Nephron (organoid): ENCODE results near the gene RERE.

Experiments used
- H3K27ac Mint-ChIP-seq, 3 experiments: 2 replicates each; pipeline ENCODE4 v1.8.0; 2020; ENCODE audit warnings: mixed read lengths in 3 of 3, mild to moderate bottlenecking in 2 of 3, moderate library complexity in 1 of 3
- H3K27me3 Mint-ChIP-seq: 2 replicates; pipeline ENCODE4 v1.8.0; 2021; ENCODE audit warnings: low read depth, mild to moderate bottlenecking, moderate library complexity, mixed read lengths
- H3K36me3 Mint-ChIP-seq: 2 replicates; pipeline ENCODE4 v1.8.0; 2020; ENCODE audit warnings: low read depth, mixed read lengths
- H3K4me1 Mint-ChIP-seq: 2 replicates; pipeline ENCODE4 v1.8.0; 2020; ENCODE audit warnings: mixed read lengths
- H3K4me3 Mint-ChIP-seq, 3 experiments: 2 replicates each; pipeline ENCODE4 v1.8.0; 2020; ENCODE audit warnings: mild to moderate bottlenecking in 3 of 3, mixed read lengths in 3 of 3, moderate library complexity in 2 of 3
- H3K9me3 Mint-ChIP-seq: 2 replicates; pipeline ENCODE4 v1.8.0; 2020; ENCODE audit warnings: mixed read lengths
- TF ChIP-seq, protein P1 (sequence below), 3 experiments: fragments of 200-600 bp; sonication (generic); IDR thresholded peaks; one replicate each; pipeline ENCODE4 v1.5.0; 2021; ENCODE audit warnings: antibody characterized with exemption in 3 of 3; ENCODE audit not compliant: unreplicated experiment in 3 of 3

RERE gene

GRCh38 chr1:8426996-8427395, 390.4 kb downstream of the RERE start:
- TF ChIP-seq, protein P1, sequence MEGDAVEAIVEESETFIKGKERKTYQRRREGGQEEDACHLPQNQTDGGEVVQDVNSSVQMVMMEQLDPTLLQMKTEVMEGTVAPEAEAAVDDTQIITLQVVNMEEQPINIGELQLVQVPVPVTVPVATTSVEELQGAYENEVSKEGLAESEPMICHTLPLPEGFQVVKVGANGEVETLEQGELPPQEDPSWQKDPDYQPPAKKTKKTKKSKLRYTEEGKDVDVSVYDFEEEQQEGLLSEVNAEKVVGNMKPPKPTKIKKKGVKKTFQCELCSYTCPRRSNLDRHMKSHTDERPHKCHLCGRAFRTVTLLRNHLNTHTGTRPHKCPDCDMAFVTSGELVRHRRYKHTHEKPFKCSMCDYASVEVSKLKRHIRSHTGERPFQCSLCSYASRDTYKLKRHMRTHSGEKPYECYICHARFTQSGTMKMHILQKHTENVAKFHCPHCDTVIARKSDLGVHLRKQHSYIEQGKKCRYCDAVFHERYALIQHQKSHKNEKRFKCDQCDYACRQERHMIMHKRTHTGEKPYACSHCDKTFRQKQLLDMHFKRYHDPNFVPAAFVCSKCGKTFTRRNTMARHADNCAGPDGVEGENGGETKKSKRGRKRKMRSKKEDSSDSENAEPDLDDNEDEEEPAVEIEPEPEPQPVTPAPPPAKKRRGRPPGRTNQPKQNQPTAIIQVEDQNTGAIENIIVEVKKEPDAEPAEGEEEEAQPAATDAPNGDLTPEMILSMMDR (IDR thresholded peaks at IDR 0.05; ENCODE audit: unreplicated experiment in 3 of 3) = no peak
- H3K36me3 Mint-ChIP-seq = peaks cover 5% of the 10 kb centered on the region
- no peaks in the 10 kb centered on the region for H3K27me3 Mint-ChIP-seq
- H3K4me3 Mint-ChIP-seq = peak overlapping the region in 2 of 3 experiments; percentile 31 to 68
- H3K4me1 Mint-ChIP-seq = peaks cover 22% of the 10 kb centered on the region
- H3K9me3 Mint-ChIP-seq = no peaks in the 10 kb centered on the region
- peak overlapping the region; percentile 64 to 98 (median 67) for H3K27ac Mint-ChIP-seq

- peaks cover 5% of the 10 kb centered on the region for H3K36me3 Mint-ChIP-seq
- TF ChIP-seq, protein P1 (IDR thresholded peaks at IDR 0.05; ENCODE audit: unreplicated experiment in 3 of 3) = no peak
- H3K27me3 Mint-ChIP-seq = no peaks in the 10 kb centered on the region
- no peaks in the 10 kb centered on the region for H3K9me3 Mint-ChIP-seq
- peak overlapping the region; percentile 94 to 98 (median 97) for H3K27ac Mint-ChIP-seq
- peak overlapping the region in 2 of 3 experiments; percentile 54 to 60 for H3K4me3 Mint-ChIP-seq
- peaks cover 22% of the 10 kb centered on the region for H3K4me1 Mint-ChIP-seq
Observed at GRCh38 chr1:8425781-8426161, 391.7 kb downstream of the RERE start.

GRCh38 chr1:8425150-8425780, 392.2 kb downstream of the RERE start:
- peaks cover 22% of the 10 kb centered on the region for H3K4me1 Mint-ChIP-seq
- TF ChIP-seq, protein P1 (IDR thresholded peaks at IDR 0.05; ENCODE audit: unreplicated experiment in 3 of 3) = no peak
- H3K4me3 Mint-ChIP-seq = peak overlapping the region in 2 of 3 experiments; percentile 54 to 60
- peak overlapping the region; percentile 94 to 98 (median 97) for H3K27ac Mint-ChIP-seq
- H3K27me3 Mint-ChIP-seq = no peaks in the 10 kb centered on the region
- no peaks in the 10 kb centered on the region for H3K9me3 Mint-ChIP-seq
- peaks cover 5% of the 10 kb centered on the region for H3K36me3 Mint-ChIP-seq

DNA sequence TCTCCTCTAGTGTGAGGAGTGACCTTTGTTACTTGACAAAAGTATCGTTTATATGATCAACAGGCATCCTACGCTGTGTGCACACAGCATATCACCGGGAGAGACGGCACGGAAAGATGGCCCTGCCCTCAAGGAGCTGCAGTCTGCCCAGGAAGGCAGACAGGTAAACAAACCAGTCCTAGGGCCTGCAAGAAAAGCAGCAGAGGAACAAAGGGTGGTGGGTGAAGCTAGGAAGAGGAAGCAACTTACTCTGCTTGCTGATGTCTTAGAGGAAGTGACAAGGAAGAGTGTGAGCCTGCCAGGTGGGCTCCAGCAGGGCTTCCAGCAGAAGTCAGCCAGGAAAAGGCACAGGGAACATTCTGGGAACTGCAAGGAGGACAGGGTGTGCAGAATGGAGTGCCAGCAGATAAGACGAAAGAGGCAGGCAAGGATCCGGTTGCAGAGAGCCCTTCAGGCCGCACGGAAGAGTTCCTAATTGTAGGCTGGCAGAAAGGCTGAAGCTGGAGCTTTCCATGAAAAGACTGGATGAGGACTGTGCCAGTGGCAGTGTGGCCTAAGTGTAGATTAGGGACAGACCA, 392.8 kb downstream of the RERE start:
- Mint-ChIP-seq H3K27ac (peak overlapping the region; percentile 94 to 98 (median 97)), H3K4me3 (peak overlapping the region; percentile 90 to 92 (median 92)), H3K4me1 (peaks cover 22% of the 10 kb centered on the region), H3K27me3 (no peaks in the 10 kb centered on the region), H3K36me3 (peaks cover 5% of the 10 kb centered on the region), H3K9me3 (no peaks in the 10 kb centered on the region)
- TF ChIP-seq, protein P1 (IDR thresholded peaks at IDR 0.05; ENCODE audit: unreplicated experiment in 3 of 3) = no peak

DNA sequence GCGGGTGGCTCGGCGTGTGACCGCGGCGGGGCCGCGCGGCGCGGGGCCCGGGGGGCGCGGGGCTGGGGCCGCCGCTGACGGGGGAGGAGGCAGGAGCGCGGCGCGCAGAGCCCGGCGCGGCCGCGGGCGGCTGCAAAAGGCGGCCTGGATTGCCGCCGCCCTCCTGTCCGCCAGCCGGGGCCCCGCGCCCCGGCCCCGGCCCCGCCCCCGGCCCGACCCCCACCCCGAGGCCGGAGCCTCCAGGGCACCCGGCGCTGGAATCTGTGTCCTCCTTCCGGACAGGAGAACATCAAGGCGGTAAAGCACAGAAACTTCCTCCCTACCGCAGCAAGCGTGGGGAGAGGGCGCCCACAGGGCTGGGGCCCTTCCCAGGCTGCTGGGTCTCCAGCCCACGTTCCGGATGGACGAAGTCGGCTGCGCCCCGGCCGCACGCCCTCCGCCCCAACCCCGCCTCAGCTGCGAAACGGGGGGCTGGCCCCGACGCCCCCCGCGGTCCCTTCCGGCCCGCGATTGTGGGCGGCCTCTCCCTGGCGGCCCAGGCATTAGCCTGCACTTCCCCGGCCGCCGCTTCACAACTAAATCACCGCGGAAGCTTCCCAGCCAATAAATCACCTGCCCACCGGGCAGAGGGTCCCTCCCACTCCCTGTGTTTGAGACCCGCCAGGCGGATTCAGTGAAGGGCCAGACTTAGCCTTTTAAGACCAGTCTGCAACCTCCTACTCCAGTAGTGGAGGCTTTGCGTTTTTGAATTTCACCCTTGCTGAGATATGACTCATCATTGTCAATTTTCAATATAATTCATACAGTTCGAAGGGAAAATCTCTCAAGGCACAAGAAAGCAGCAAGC, 393.5 kb downstream of the RERE start:
- Mint-ChIP-seq H3K27me3 (no peaks in the 10 kb centered on the region), H3K4me3 (peak overlapping the region; percentile 90 to 92 (median 92)), H3K4me1 (peaks cover 22% of the 10 kb centered on the region), H3K27ac (peak overlapping the region; percentile 94 to 98 (median 97)), H3K36me3 (peaks cover 5% of the 10 kb centered on the region), H3K9me3 (no peaks in the 10 kb centered on the region)
- TF ChIP-seq, protein P1 (IDR thresholded peaks at IDR 0.05; ENCODE audit: unreplicated experiment in 3 of 3) = no peak
